ENCODE results near the gene MAML2.

The MAML2 gene

DNA sequence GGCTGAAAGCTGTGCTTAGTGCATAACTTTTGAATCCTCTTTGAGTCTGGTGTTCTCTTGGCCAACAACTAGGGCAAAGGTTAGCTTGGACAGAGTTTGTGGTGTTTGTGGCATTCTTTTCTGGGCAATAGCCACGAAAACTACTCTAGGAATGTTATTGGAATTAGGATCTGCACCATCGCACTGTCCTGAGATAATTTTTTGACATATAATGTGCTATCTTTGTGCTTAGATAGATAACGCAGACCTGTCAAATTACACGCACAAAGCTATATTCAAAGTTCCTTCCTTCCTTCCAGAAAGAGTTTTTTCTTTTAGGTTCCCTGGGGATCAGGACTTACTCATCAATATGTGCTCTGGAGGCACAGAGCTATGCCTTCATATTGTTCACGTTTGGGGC is 252.3 kb downstream of the MAML2 start:
- no peak overlapping the region for H3K4me3 ChIP-seq (ENCODE audit: low read length)
- no peaks in the 10 kb centered on the region for H3K27me3 ChIP-seq (ENCODE audit: insufficient read depth, low read length)
- no peaks in the 10 kb centered on the region for H3K9me3 ChIP-seq (ENCODE audit: insufficient read depth, low read depth, low read length)
- no peak overlapping the region for H3K9ac ChIP-seq (ENCODE audit: low read depth, low read length)
- H3K4me1 ChIP-seq (ENCODE audit: insufficient read depth, low read length), result peaks cover 9% of the 10 kb centered on the region
- no peaks in the 10 kb centered on the region for H3K36me3 ChIP-seq (ENCODE audit: insufficient read depth, low read depth, low read length)
- H3K27ac ChIP-seq (ENCODE audit: low read length), result no peak overlapping the region

DNA sequence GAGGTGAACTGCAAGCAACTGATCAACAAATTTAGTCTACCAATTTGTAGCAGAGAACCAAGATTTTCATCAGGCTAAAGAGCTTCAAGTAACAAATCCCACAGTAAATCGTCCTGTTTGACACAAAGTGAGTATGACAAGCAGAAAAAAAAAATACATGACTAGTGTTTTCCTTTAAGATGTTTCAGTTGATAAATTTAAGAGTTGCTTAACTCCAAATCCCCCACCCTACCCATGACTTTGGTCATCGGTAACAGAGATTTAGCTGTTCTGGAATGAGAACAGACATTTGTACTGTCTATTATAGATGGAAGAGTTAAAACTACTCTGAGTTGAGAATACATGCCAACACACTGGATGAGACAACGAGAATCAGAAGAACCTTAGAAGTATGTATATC is 254.1 kb downstream of the MAML2 start:
- no peaks in the 10 kb centered on the region for H3K36me3 ChIP-seq (ENCODE audit: insufficient read depth, low read depth, low read length)
- H3K9me3 ChIP-seq (ENCODE audit: insufficient read depth, low read depth, low read length), result no peaks in the 10 kb centered on the region
- H3K27me3 ChIP-seq (ENCODE audit: insufficient read depth, low read length), result no peaks in the 10 kb centered on the region

DNA sequence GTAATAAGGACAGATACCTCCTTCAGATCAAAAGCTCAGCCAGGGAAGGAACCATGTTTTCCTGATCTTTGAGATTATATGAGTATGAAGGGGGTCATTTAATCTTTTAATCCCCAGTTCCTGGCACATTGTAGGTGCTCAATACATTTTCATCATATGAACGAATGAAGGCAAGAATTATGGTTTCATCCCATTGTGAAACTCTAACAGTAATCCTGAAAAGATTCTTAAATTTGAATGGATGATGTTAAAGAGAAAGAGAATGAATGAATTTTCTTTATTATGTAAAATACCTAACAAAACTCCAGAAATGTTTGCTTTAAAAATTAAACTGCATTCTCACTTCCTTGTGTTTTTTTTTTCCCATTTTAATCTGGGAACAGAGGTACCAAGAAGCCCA is 256.9 kb downstream of the MAML2 start:
- H3K9ac ChIP-seq (ENCODE audit: low read depth, low read length), result no peak overlapping the region
- no peaks in the 10 kb centered on the region for H3K36me3 ChIP-seq (ENCODE audit: insufficient read depth, low read depth, low read length)
- H3K4me1 ChIP-seq (ENCODE audit: insufficient read depth, low read length), result peaks cover 27% of the 10 kb centered on the region; the same call in 1 of the 2 replicates
- no peaks in the 10 kb centered on the region for H3K27me3 ChIP-seq (ENCODE audit: insufficient read depth, low read length)
- H3K27ac ChIP-seq (ENCODE audit: low read length), result no peak overlapping the region
- no peaks in the 10 kb centered on the region for H3K9me3 ChIP-seq (ENCODE audit: insufficient read depth, low read depth, low read length)
- H3K4me3 ChIP-seq (ENCODE audit: low read length), result no peak overlapping the region

More for the DNA sequence above, 254.1 kb downstream of the MAML2 start:
- H3K4me1 ChIP-seq (ENCODE audit: insufficient read depth, low read length), result peaks cover 10% of the 10 kb centered on the region; the same call in 1 of the 2 replicates
- H3K9ac ChIP-seq (ENCODE audit: low read depth, low read length), result no peak overlapping the region
- H3K27ac ChIP-seq (ENCODE audit: low read length), result no peak overlapping the region
- no peak overlapping the region for H3K4me3 ChIP-seq (ENCODE audit: low read length)

DNA sequence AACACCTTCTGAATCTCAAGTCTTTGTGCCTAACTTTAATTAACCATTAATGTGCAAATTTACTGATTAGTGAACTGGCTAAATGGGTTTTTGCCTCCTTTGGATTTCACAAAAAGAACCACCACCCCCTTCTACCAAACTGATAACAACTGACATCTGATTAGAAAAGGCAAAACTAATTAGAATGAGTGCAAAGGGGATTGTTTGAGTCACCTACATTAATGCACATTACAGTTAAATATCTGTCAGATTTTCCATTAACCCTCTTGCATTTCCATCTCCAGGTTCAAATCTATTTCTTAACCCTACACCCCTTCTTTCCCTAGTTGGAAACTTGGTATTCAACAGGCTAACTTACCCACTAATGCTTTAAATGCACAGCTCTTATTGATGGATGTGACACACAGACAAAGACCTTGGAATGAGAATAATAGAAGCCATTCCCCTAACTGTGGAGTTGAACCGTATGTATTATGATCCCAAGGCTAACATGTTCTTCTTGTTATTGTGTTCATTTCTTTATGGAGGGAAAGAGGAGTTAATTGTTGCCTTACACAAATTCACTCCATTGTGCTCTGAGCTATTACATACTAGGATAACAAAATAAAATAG is 257.6 kb downstream of the MAML2 start:
- peaks cover 33% of the 10 kb centered on the region; the same call in 1 of the 2 replicates for H3K4me1 ChIP-seq (ENCODE audit: insufficient read depth, low read length)
- no peak overlapping the region for H3K4me3 ChIP-seq (ENCODE audit: low read length)
- H3K36me3 ChIP-seq (ENCODE audit: insufficient read depth, low read depth, low read length), result no peaks in the 10 kb centered on the region
- H3K27ac ChIP-seq (ENCODE audit: low read length), result no peak overlapping the region
- H3K9me3 ChIP-seq (ENCODE audit: insufficient read depth, low read depth, low read length), result no peaks in the 10 kb centered on the region
- no peak overlapping the region for H3K9ac ChIP-seq (ENCODE audit: low read depth, low read length)
- no peaks in the 10 kb centered on the region for H3K27me3 ChIP-seq (ENCODE audit: insufficient read depth, low read length)

DNA sequence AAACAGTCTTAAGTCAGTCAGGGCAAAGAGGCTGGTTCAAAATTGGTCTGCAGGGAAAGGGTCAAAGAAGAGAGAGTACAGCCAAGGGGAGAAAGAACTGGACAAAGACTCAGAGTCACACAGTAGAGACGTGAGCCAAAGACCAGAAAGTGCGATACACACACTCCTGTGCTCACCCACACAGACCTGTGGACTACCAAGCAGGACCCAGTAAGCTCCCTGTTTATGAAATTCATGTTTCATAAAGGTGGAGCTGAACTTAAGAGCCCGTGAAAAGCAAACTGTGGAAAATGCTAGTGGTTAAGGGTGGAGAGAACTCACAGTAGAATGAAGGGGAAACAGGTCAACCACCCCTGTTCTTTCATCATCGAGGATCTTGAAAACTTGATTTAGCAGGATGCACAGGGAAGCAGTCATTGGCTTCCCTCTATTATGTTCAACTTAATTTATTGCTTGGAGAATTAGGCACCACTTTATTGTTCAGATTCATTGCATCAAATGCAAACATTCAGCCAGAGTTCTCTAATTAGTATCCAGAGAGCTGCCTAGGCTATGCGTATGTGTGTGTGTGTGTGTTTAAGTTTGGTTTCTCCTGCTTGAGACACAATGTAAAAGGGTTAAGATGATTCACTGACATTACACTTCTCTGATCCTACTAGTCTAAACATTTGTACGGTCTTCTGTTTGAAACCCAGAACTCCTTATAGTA is 258.2 kb downstream of the MAML2 start:
- H3K4me3 ChIP-seq (ENCODE audit: low read length), result no peak overlapping the region
- no peak overlapping the region for H3K9ac ChIP-seq (ENCODE audit: low read depth, low read length)
- no peak overlapping the region for H3K27ac ChIP-seq (ENCODE audit: low read length)
- no peaks in the 10 kb centered on the region for H3K27me3 ChIP-seq (ENCODE audit: insufficient read depth, low read length)
- peaks cover 35% of the 10 kb centered on the region; the same call in 1 of the 2 replicates for H3K4me1 ChIP-seq (ENCODE audit: insufficient read depth, low read length)
- H3K36me3 ChIP-seq (ENCODE audit: insufficient read depth, low read depth, low read length), result no peaks in the 10 kb centered on the region
- no peaks in the 10 kb centered on the region for H3K9me3 ChIP-seq (ENCODE audit: insufficient read depth, low read depth, low read length)

DNA sequence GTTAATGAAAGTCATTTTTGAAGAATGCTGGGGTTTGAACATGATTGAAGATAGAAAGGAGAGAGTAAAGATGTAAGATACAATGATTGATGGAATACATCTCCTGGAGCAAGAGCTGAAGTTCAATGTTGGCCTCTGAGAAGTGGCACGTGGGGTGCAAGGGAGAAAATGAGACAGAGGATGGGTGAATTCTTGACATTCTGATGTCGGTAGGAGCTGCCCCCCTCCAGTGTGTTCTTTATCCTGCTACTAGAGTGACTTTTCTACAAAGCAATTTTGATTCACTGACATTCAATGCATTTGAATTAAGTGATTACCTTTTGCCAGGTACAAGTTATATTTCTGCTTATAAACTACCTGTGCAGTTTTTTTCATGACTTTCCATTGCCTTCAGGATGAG is 260.1 kb downstream of the MAML2 start:
- H3K27me3 ChIP-seq (ENCODE audit: insufficient read depth, low read length), result no peaks in the 10 kb centered on the region
- H3K9me3 ChIP-seq (ENCODE audit: insufficient read depth, low read depth, low read length), result no peaks in the 10 kb centered on the region
- H3K36me3 ChIP-seq (ENCODE audit: insufficient read depth, low read depth, low read length), result no peaks in the 10 kb centered on the region
- H3K27ac ChIP-seq (ENCODE audit: low read length), result no peak overlapping the region
- H3K4me3 ChIP-seq (ENCODE audit: low read length), result no peak overlapping the region
- H3K9ac ChIP-seq (ENCODE audit: low read depth, low read length), result no peak overlapping the region
- H3K4me1 ChIP-seq (ENCODE audit: insufficient read depth, low read length), result peaks cover 35% of the 10 kb centered on the region; the same call in 1 of the 2 replicates

DNA sequence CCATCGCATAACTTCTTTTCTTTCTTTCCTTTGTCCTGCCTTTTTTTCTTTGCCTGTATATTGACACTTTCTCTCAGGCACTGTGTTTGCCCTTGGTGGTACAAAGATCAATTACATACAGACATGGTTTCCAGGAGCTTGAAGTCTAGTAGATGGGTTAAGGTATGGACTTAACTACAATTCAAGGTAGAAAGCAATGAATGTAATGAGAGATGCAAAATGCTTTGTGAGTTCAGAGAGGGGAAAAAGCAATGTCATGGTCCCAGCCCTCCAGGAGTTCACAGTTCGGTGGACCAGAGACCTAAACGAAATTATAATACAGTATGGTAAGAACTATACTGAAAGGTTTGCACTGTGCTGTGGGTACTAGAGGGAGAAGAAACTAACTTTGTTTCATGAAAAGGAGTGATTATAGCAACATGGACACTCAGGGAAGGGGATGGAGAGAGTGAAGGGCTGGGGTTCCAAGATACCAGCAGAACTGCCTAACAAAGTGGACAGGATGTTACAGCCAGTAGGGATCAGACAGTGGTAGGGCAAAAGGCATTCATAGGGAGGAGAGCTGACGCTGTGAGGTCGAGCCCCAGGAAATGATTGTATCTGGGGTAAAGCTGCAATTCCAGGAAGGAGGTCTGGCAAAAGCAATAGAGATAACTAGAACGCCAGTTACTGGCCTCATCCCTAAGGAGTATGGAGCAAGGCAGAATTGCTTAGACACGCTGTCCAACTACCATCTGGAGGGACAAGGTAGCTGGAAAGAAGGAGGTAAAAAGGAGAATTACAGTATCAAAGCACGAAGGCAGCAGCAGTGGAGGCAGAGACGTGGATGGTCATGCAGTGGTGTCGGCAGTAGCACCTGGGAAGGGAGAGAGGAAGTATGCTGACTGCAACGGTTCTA is 260.7 kb downstream of the MAML2 start:
- H3K9me3 ChIP-seq (ENCODE audit: insufficient read depth, low read depth, low read length), result no peaks in the 10 kb centered on the region
- H3K4me3 ChIP-seq (ENCODE audit: low read length), result no peak overlapping the region
- no peak overlapping the region for H3K27ac ChIP-seq (ENCODE audit: low read length)
- no peak overlapping the region for H3K9ac ChIP-seq (ENCODE audit: low read depth, low read length)
- H3K27me3 ChIP-seq (ENCODE audit: insufficient read depth, low read length), result no peaks in the 10 kb centered on the region
- no peaks in the 10 kb centered on the region for H3K36me3 ChIP-seq (ENCODE audit: insufficient read depth, low read depth, low read length)
- peaks cover 35% of the 10 kb centered on the region; the same call in 1 of the 2 replicates for H3K4me1 ChIP-seq (ENCODE audit: insufficient read depth, low read length)

DNA sequence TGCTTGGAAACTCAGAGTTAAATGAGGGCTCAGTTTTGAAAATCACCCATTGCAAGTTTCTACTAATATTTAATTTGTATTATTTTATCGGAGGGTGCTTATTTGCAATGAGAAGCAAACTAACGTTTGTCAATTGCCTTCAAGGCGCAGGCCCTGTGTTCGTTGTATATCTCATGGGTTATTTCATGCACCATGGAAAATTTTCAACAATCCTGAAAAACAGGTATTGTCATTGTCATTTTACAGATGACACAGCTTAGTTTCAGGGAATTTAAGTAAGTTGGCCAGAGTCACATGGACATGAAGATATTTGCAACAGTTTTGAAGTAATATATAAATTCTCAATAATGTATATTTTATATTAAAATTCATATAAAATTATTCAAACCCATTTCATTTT is 261.4 kb downstream of the MAML2 start:
- Histone ChIP-seq H3K9ac (ENCODE audit: low read depth, low read length) (no peak overlapping the region), H3K27me3 (ENCODE audit: insufficient read depth, low read length) (no peaks in the 10 kb centered on the region), H3K27ac (ENCODE audit: low read length) (no peak overlapping the region), H3K4me3 (ENCODE audit: low read length) (no peak overlapping the region), H3K4me1 (ENCODE audit: insufficient read depth, low read length) (peaks cover 35% of the 10 kb centered on the region; the same call in 1 of the 2 replicates), H3K36me3 (ENCODE audit: insufficient read depth, low read depth, low read length) (no peaks in the 10 kb centered on the region), H3K9me3 (ENCODE audit: insufficient read depth, low read depth, low read length) (no peaks in the 10 kb centered on the region)

DNA sequence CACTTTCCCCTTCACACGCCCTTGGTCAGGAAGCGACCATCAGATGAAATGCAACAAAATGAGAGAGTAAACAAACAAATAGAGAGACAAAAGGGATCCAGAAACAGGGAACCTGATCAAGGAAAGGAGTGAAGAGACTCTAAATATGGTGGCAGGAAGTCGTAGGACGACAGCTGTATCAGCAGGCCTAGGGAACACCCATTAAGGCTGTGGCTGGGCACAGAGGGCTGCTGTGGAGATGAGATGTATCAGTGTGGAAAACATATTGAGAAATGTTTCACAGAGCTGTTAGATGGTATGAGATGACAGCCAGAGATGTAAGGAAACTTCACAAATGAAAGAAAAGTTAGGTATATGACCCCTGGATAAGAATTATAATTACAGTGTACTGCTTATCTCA is 263.3 kb downstream of the MAML2 start:
- Histone ChIP-seq H3K9me3 (ENCODE audit: insufficient read depth, low read depth, low read length) (no peaks in the 10 kb centered on the region), H3K27me3 (ENCODE audit: insufficient read depth, low read length) (no peaks in the 10 kb centered on the region), H3K27ac (ENCODE audit: low read length) (no peak overlapping the region), H3K4me1 (ENCODE audit: insufficient read depth, low read length) (peaks cover 32% of the 10 kb centered on the region), H3K9ac (ENCODE audit: low read depth, low read length) (no peak overlapping the region), H3K4me3 (ENCODE audit: low read length) (no peak overlapping the region), H3K36me3 (ENCODE audit: insufficient read depth, low read depth, low read length) (no peaks in the 10 kb centered on the region)

DNA sequence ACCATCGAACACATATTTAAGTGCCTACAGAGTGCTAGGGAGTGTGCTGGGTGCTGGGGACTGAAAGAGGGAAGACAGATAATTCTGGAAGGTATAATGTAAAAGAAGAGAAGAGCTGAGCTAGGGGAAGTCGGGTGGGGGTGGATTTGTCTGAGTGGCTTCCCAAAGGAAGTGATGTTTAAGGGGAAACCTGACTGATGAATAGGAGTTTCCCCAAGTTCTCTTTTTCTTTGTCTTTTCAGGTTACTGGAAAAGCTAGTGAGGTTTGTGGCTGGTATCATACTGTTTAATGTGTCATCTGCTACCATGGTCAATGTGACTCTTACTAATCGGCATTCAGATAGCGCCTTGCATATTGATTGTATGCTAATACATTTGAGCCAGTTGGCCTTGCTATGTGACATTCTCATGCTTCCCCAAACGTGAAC is 267.4 kb downstream of the MAML2 start:
- Histone ChIP-seq H3K9me3 (ENCODE audit: insufficient read depth, low read depth, low read length) (no peaks in the 10 kb centered on the region), H3K36me3 (ENCODE audit: insufficient read depth, low read depth, low read length) (no peaks in the 10 kb centered on the region), H3K9ac (ENCODE audit: low read depth, low read length) (no peak overlapping the region), H3K4me3 (ENCODE audit: low read length) (no peak overlapping the region), H3K4me1 (ENCODE audit: insufficient read depth, low read length) (peaks cover 10% of the 10 kb centered on the region), H3K27me3 (ENCODE audit: insufficient read depth, low read length) (no peaks in the 10 kb centered on the region), H3K27ac (ENCODE audit: low read length) (no peak overlapping the region)

DNA sequence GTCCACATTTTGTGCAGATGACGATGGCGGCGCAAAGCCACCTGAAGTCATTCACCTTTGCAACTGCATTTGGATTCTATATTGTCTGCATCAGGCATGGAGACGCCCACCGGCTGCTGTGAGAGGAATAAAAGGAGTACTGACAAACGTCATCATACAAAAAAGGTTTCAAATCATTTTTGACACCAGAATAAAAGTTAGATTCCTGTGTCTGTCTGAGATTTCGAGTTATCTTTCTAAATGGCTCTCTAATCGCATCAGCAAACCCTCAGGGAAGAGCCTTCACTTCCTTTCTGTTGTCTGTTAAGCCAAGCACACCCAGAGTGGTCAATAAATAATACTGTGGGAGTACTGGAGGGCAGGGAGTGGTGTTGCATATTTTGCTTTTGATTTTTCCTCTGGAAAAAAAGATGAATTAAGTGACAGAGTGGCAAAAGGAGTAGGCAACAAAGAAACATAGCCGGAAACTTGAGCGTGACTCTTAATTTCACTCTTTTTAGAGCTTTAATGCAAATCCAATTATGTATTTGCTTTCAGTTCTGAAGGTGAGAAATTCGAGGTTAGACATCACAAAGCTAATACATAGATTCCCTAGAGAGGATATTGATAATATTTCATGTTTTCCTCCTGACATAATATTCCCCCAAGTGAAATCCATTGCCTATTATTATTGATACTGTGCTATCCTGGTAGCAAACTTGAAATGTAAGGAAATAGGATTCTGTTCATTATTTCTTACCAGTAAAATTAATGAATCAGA is 268.3 kb downstream of the MAML2 start:
- H3K36me3 ChIP-seq (ENCODE audit: insufficient read depth, low read depth, low read length), result no peaks in the 10 kb centered on the region
- no peaks in the 10 kb centered on the region for H3K27me3 ChIP-seq (ENCODE audit: insufficient read depth, low read length)
- H3K4me1 ChIP-seq (ENCODE audit: insufficient read depth, low read length), result peaks cover 7% of the 10 kb centered on the region
- H3K4me3 ChIP-seq (ENCODE audit: low read length), result no peak overlapping the region
- H3K9ac ChIP-seq (ENCODE audit: low read depth, low read length), result no peak overlapping the region
- no peak overlapping the region for H3K27ac ChIP-seq (ENCODE audit: low read length)
- no peaks in the 10 kb centered on the region for H3K9me3 ChIP-seq (ENCODE audit: insufficient read depth, low read depth, low read length)

All from iPS-20b (cell line).